Renal cortex interstitium (tissue), 11 donors: ENCODE data around the gene CCNF. TPM values are rescaled to one million over a fixed set of nuclear protein-coding genes. Genes with fewer than 3 reads are reported as not detected.
A peak's percentile ranks its signal among the peaks of the same experiment; 100 is the strongest.

Source experiments
- DNase-seq, 11 donors: peaks; one replicate each; pipeline ENCODE4 v3.0.0-alpha.2; 2013; ENCODE audit warnings: low read depth in 9 of 11, low spot score in 4 of 11; ENCODE audit errors: extremely low read depth in 1 of 11
- polyA plus RNA-seq, 3 donors: library from polyadenylated mRNA; unstranded; fragments of 120-200 nt; gene quantifications; one replicate each; pipeline ENCODE4 v1.2.1, GENCODE V29; 2013; ENCODE audit not compliant: insufficient read length in 3 of 3

Gene CCNF
- polyA plus RNA-seq, 3 donors: 9.5 to 14.0 (median 11.9) TPM

GRCh38 chr16:2467528-2468232 lies 38.4 kb downstream of the CCNF start:
- DNase-seq: peak in 5 of 11 donors; percentile 58 to 67 (median 65)

DNA sequence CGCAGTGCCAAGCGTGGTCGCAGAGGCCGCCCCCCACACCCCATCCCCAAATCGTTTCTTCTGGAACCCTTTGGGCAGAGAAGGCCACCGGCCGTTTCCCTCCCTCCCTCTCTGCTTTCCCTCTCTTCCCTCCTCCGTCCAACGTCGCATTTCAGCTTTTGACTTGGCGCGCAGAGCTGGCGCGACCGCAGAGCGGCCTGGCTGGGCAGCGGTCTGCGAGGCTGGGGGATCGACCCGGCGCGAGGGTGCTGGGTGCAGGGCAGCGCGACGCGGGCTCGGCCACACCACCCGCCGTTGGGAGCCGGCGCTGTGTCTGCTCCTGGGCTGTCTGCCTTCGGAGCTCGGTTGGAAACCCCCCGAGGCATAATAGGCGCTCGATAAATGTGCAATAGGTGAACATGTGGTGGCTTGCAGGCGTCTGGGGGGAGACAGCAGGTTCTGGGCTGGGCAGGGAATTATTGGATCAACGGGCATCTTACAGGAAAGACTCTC lies 39.0 kb downstream of the CCNF start:
- no peak for DNase-seq

DNA sequence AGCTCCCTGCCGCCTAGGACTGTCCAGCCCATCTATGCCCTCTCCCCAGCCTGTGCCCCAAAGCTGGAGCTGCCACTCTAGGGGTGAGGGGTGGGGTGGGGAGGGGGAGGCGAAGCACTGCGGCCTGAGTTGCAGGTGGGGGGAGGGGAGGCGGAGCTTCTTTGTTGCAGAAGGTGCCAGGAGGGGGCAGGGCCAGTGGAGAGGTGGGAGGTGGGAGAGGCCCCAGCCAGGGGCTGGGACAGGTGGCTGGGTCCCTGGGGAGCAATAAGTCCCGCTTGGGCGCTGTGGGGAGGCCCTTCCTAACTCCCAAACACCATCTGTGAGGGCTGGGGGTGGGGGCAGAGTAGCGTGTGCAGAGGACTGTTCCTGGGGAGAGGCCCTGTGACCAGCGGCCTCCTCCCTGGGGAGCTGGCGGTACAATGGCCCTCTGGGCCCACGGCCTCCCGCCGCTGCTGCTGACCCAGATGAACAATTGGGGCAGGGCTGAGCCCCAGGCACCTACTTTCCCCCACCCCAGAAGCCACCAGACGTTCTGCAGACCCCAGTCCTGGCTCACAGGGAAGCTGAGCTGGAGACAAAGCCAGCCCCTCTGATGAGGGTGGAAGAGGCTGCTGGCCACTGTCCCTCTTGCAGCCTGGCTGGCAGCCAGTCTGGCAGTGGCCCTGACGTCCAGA lies 39.6 kb downstream of the CCNF start:
- DNase-seq: no peak

DNA sequence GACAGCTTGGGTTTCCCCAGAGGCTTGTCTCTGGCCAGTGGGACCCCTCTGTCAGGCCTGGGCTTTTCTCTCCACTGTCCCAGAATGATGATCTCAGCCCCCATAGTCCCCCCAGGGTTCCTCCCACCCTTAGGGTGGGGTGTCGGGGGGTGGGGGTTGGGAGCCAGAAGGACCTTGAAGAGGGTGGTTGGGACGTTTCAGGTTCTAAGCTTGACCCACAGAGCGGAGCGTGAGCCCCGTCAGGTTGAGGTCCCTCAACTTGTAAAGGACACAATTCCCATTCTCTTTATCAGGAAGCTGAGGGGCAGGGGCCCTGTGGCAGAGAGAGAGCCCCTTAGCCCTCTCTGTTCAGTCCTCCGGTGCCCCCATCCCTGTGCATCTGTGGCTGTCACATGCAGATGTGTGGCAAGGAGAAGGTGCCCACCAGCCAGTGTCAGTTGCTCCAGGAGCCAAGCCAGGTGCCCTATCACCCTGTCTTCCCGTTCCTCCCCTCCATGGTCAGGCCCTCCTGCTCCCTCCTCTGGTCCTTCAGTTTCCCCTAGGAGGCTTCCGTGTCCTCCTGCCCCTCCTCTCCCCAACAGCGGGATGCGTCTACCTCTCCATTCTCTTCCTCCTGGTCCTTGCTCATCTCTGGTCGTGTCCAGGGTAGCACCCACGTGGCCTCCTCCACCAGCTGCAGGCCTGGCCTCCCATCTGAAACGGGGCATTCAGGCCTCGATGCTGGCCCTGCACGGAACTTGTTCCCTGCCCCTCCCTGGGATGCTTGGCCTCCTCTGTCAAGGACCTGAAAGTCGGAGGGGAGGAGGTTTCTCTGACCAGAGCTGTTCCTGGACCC lies 40.4 kb downstream of the CCNF start:
- no peak for DNase-seq

DNA sequence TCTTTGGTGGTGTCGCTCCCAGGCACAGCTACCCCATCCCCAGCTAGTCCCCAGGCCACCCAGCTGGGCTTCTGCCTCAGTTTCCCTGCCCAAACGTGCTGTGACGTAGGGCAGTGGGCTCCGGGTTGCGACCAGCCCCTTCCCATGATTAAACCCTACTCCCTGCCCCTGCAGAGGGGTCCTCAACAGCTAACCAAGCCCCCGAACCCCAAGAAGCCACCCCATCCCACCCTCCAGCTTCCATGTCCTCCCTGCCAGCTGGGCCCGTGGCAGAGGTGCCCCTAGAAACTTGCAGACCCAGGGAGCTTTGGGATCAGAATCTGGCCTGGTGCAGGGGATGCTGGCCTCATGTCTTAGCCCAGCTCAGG lies 41.0 kb downstream of the CCNF start:
- DNase-seq: no peak

- no peak for DNase-seq
These were observed 41.4 kb downstream of the CCNF start for GRCh38 chr16:2470603-2471015.

DNA sequence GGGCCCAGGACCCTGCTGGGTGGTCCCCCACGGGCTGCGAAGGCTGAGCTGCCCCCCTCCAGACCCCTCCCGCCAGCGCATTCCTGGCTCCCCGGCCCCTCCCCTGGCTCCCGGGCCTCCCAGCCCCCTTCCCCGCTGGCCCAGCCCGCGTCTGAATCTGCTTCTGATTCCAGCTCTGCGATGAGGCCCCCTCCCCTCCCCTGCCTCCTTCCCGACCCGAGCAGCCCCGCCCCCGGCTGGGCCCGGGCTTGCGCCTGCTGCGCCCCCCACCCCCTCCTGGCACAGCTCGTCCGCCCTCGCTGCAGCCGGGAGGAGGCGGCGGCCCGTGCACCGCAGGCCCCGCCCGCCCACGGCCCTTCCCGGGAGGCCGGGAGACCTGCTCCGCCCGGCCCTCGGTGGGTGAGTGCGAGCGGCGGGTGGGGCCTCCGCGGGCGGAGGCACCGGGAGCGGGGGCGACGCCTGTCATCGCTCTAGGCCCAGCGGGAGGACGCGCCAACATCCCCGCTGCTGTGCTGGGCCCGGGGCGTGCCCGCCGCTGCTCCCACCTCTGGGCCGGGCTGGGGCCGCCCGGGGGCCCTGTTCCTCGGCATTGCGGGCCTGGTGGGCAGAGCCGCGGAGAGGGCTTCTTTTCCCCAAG lies 41.9 kb downstream of the CCNF start, which contains the start of gene NTN3:
TSS of gene NTN3 (plus strand) at position 282 of the 637 bp plus-strand sequence. CDS start 405 bp downstream, outside the sequence.
- peak in 5 of 11 donors; percentile 54 to 70 (median 66) for DNase-seq

DNA sequence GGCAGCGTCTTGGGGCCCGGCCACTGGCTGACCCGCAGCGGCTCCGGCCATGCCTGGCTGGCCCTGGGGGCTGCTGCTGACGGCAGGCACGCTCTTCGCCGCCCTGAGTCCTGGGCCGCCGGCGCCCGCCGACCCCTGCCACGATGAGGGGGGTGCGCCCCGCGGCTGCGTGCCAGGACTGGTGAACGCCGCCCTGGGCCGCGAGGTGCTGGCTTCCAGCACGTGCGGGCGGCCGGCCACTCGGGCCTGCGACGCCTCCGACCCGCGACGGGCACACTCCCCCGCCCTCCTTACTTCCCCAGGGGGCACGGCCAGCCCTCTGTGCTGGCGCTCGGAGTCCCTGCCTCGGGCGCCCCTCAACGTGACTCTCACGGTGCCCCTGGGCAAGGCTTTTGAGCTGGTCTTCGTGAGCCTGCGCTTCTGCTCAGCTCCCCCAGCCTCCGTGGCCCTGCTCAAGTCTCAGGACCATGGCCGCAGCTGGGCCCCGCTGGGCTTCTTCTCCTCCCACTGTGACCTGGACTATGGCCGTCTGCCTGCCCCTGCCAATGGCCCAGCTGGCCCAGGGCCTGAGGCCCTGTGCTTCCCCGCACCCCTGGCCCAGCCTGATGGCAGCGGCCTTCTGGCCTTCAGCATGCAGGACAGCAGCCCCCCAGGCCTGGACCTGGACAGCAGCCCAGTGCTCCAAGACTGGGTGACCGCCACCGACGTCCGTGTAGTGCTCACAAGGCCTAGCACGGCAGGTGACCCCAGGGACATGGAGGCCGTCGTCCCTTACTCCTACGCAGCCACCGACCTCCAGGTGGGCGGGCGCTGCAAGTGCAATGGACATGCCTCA lies 42.6 kb downstream of the CCNF start:
- DNase-seq: no peak

GRCh38 chr16:2472488-2472864 lies 43.2 kb downstream of the CCNF start:
- DNase-seq: no peak

GRCh38 chr16:2472885-2473445 lies 43.7 kb downstream of the CCNF start:
- DNase-seq: no peak

- DNase-seq: no peak
These were observed 44.2 kb downstream of the CCNF start for GRCh38 chr16:2473446-2473926.

DNA sequence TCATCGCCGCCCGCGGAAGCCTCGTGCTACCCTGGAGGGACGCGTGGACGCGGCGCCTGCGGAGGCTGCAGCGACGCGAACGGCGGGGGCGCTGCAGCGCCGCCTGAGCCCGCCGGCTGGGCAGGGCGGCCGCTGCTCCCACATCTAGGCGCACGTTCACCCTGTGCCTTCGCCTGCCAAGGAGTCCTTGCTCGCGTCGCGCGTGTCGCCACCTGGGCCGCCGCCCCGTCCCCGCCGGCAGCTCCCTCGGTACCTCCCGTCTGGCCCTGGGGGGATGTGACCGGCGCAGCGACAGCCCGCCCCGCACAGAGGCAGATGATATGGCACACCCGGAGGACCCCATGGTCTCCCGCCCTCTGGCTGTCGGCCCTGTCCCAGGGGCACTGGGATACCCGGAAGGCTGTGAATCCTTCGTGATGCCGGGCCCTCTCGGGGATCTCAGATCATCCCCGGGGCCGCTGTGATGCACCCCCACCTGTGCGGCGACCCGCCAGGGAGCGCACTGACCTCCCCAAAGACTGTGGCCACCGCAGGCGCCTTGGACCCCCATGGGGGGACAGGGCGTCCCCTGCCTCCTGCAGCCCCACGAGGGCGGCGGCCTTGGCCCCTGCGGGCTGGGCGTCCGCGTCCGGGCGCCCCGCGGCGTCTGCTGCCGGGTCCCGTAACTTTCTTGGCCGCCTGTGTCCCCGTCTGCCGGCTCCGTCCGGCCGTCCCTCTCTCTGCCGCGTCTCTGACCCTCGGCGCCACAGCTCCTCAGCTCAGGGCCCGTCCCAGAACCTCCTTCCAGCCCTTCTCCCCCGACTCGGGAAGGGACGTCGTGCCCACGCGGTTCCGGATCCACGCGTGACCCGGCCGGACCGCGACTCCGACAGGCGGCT lies 45.0 kb downstream of the CCNF start:
- no peak for DNase-seq

GRCh38 chr16:2474877-2475412 lies 45.7 kb downstream of the CCNF start, which contains the start of gene TBC1D24:
TSS of gene TBC1D24 (plus strand) at chr16:2475127. CDS start at chr16:2496149, 21,022 bp downstream.
- DNase-seq: peak in 9 of 11 donors; percentile 61 to 87 (median 81)

DNA sequence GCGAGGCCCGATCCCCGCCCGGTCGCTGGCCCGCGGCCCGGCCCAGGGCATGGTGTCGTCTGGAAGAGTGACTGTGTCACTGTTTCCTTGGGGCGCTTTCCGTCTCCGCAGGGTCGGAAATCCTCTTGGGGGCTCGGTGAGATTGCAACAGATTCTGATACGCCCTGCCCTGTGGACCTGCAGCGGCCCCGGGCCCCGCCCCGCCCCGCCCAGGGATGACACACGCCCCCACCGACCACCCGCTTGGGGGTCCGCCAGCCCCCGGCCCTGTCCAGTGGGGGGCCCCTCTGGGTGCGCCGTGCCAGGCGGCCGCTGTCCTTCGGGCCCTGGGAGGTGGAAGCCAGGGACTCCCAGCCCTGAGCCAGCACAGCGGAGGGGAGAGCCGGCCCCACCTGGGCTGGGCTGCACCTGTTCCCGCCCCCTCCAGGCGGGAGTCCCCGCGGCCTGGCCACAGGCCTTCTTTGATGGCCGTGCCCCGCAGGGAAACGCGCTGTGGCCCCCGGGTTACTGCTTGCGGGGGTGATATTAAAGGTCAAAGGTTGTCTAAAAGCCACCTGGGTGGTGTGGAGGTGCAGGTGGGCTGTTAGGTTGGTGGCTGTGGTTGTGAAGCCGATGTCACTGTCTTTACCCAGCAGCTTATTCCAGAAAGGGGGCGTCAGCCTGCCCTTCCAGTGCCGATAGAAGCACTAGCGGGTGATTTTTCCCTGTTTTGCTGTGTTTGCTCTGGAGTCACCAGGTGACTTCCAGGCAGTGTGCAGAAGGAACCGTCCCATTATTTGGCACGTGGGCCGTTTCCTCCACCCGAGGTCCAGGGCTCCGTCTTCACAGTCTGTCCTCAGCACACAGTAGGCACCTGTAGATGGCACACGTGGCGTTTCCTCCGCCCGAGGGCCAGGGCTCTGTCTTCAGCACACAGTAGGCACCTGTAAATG lies 46.4 kb downstream of the CCNF start:
- no peak for DNase-seq

- DNase-seq: no peak
These were observed 47.1 kb downstream of the CCNF start for GRCh38 chr16:2476345-2476720.

- no peak for DNase-seq
These were observed 47.5 kb downstream of the CCNF start for GRCh38 chr16:2476741-2477140.
